ENCODE results near the gene ANKDD1B. TPM values are rescaled to one million over a fixed set of nuclear protein-coding genes. Genes with fewer than 3 reads are reported as not detected.
A peak's percentile ranks its signal among the peaks of the same experiment; 100 is the strongest.
"Not testable (repeated sequence)": the region's sequence is repeated elsewhere in the genome, so short reads cannot be mapped to it uniquely, and the experiment has no call there.

The ANKDD1B gene
- total RNA-seq, 1 experiment from 2014 or later: 0.84 TPM

DNA sequence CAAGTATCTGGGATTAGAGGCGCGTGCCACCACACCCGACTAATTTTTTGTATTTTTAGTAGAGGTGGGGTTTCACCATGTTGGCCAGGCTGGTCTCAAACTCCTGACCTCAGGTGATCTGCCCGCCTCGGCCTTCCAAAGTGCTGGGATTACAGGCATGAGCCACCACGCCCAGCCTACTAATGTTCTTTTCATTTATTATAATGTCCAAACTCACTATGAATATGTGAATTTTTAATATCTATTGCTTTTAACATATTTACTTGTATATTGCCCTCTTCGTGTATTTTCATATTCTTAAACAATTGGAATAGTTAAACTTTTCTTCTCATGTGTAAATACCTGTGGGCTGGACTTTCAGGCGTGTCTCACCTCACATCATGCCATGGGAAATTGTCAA is 33.0 kb upstream of the ANKDD1B start:
- BruUV-seq (replicated peaks); H3K4me2 ChIP-seq (ENCODE audit: low read length): not testable (repeated sequence)

DNA sequence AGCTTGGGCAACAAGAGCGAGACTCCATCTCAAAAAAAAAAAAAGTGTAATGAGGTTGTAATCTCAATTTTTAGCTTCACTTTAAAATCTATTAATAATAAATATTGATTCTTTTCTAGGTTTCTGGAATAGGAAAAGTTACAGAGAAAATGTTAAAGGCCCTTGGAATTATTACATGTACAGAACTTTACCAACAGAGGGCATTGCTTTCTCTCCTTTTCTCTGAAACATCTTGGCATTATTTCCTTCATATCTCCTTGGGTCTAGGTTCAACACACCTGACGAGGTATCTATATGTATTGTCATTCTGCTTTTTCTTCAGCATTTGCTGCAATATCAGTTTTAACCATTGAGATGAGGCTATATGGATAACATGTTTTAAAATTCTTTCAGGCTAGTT is 26.6 kb upstream of the ANKDD1B start:
- Histone ChIP-seq H4K20me1 (ENCODE audit: insufficient read depth) (no peaks in the 10 kb centered on the region), H3K4me2 (ENCODE audit: low read length) (no peak overlapping the region), H3K79me2 (ENCODE audit: insufficient read depth, low read length) (no peaks in the 10 kb centered on the region), H3K4me1 (ENCODE audit: control insufficient read depth in 1 of 2, insufficient read depth in 2 of 2, low read length in 2 of 2) (no peaks in the 10 kb centered on the region), H3K4me3 (replicated peaks in 1 of 2; ENCODE audit: low read depth in 1 of 2, low read length in 2 of 2) (no peak overlapping the region), H3K9me3 (ENCODE audit: control insufficient read depth in 1 of 2, insufficient read depth in 1 of 2, low read depth in 1 of 2, low read length in 2 of 2) (no peaks in the 10 kb centered on the region), H3K36me3 (ENCODE audit: control insufficient read depth in 1 of 2, insufficient read depth in 2 of 2, low read length in 2 of 2) (0 out of 4 replicates have a peak, but pooled peaks cover 0 to 2% of the 10 kb centered on the region in 2 experiments), H3K27me3 (ENCODE audit: insufficient read depth, low read length) (no peaks in the 10 kb centered on the region), H3K27ac (ENCODE audit: low read depth, low read length) (no peak overlapping the region), H2AFZ (ENCODE audit: low read depth, low read length, poor library complexity, severe bottlenecking) (no peak overlapping the region), H3K9me2 (ENCODE audit: insufficient read depth) (no peaks in the 10 kb centered on the region), H3K9ac (ENCODE audit: low read length) (no peak overlapping the region)
- ChIA-PET POLR2A (no interaction called here), CTCF (no interaction called here), RAD21 (ENCODE audit: low non-redundant PET in 1 of 2, low total read pairs in 2 of 2, uncharacterized antibody in 2 of 2, unreplicated experiment in 2 of 2) (no interaction called here)
- intact Hi-C loops (cut with micrococcal nuclease): no loop called here
- ATAC-seq (no peak), DNase-seq (ENCODE audit: low read depth, low spot score) (no peak)
- BruUV-seq (replicated peaks): no TSS peak
- TF ChIP-seq, protein P1, sequence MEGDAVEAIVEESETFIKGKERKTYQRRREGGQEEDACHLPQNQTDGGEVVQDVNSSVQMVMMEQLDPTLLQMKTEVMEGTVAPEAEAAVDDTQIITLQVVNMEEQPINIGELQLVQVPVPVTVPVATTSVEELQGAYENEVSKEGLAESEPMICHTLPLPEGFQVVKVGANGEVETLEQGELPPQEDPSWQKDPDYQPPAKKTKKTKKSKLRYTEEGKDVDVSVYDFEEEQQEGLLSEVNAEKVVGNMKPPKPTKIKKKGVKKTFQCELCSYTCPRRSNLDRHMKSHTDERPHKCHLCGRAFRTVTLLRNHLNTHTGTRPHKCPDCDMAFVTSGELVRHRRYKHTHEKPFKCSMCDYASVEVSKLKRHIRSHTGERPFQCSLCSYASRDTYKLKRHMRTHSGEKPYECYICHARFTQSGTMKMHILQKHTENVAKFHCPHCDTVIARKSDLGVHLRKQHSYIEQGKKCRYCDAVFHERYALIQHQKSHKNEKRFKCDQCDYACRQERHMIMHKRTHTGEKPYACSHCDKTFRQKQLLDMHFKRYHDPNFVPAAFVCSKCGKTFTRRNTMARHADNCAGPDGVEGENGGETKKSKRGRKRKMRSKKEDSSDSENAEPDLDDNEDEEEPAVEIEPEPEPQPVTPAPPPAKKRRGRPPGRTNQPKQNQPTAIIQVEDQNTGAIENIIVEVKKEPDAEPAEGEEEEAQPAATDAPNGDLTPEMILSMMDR (IDR thresholded peaks at IDR 0.05 in 2 of 3, conservative IDR thresholded peaks at IDR 0.05 in 1 of 3; ENCODE audit: borderline replicate concordance in 1 of 3, insufficient read depth in 1 of 3, low read depth in 2 of 3, low read length in 2 of 3): peak; percentile 18 to 29 (median 27); a peak in 3 of 6 replicates
- TF ChIP-seq CBX3 (IDR thresholded peaks at IDR 0.05; ENCODE audit: low read depth) (no peak), RAD21 (IDR thresholded peaks at IDR 0.05; ENCODE audit: low read depth) (peak; percentile 28), FOSL1 (IDR thresholded peaks at IDR 0.05; ENCODE audit: low read depth) (no peak)

More for the DNA sequence above, 33.0 kb upstream of the ANKDD1B start:
- POLR2A ChIA-PET; H3K27me3 ChIP-seq (ENCODE audit: insufficient read depth, low read length); H3K4me3 ChIP-seq (replicated peaks in 1 of 2; ENCODE audit: low read depth in 1 of 2, low read length in 2 of 2); CTCF ChIA-PET; H3K9me2 ChIP-seq (ENCODE audit: insufficient read depth); H3K9me3 ChIP-seq (ENCODE audit: control insufficient read depth in 1 of 2, insufficient read depth in 1 of 2, low read depth in 1 of 2, low read length in 2 of 2); ATAC-seq; DNase-seq (ENCODE audit: low read depth, low spot score); H3K4me1 ChIP-seq (ENCODE audit: control insufficient read depth in 1 of 2, insufficient read depth in 2 of 2, low read length in 2 of 2); H3K79me2 ChIP-seq (ENCODE audit: insufficient read depth, low read length); intact Hi-C loops (cut with micrococcal nuclease); H2AFZ ChIP-seq (ENCODE audit: low read depth, low read length, poor library complexity, severe bottlenecking); H4K20me1 ChIP-seq (ENCODE audit: insufficient read depth); H3K27ac ChIP-seq (ENCODE audit: low read depth, low read length); H3K9ac ChIP-seq (ENCODE audit: low read length); H3K36me3 ChIP-seq (ENCODE audit: control insufficient read depth in 1 of 2, insufficient read depth in 2 of 2, low read length in 2 of 2); RAD21 ChIA-PET (ENCODE audit: low non-redundant PET in 1 of 2, low total read pairs in 2 of 2, uncharacterized antibody in 2 of 2, unreplicated experiment in 2 of 2): not testable (repeated sequence)

All from HCT116 (cell line).